Stimulated activated CD4-positive, alpha-beta T cell treated with anti-CD3 and anti-CD28 coated beads, Interleukin-2, amount 100 ng/mL, for 24 hours (primary cell): Measurements from ENCODE around the gene P2RX7.

ENCODE experiments used
- DNase-seq, 2 donors: peaks; one replicate each; pipeline ENCODE4 v3.0.0-alpha.2; 2020

P2RX7 gene

DNA sequence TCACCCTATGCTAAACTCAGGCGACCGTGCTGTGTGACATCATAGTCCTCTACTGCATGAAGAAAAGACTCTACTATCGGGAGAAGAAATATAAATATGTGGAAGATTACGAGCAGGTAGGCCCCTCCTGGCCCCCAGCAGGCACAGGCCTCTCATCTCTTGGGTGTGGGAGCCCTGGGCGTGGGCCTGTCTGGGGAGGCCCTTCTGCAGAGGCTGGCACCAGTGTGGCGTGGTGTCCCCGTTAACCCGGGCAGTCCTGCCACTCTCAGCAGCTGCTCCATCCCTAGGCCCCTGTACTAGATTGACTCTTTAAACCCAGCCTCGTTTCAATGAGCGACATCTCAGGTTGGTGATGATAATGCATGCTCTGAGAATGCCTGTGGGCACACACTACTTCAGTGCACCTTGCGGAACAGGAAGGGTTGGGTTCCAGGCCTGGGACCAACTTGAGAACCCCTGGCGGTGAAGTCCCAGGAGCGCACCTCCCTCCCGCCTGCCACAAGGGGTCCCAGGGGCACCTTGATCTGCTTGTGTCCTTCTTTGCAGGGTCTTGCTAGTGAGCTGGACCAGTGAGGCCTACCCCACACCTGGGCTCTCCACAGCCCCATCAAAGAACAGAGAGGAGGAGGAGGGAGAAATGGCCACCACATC lies 100.4 kb downstream of the P2RX7 start:
- no peak for DNase-seq

DNA sequence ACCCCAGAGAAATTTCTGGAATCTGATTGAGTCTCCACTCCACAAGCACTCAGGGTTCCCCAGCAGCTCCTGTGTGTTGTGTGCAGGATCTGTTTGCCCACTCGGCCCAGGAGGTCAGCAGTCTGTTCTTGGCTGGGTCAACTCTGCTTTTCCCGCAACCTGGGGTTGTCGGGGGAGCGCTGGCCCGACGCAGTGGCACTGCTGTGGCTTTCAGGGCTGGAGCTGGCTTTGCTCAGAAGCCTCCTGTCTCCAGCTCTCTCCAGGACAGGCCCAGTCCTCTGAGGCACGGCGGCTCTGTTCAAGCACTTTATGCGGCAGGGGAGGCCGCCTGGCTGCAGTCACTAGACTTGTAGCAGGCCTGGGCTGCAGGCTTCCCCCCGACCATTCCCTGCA lies 100.9 kb downstream of the P2RX7 start:
- no peak for DNase-seq

DNA sequence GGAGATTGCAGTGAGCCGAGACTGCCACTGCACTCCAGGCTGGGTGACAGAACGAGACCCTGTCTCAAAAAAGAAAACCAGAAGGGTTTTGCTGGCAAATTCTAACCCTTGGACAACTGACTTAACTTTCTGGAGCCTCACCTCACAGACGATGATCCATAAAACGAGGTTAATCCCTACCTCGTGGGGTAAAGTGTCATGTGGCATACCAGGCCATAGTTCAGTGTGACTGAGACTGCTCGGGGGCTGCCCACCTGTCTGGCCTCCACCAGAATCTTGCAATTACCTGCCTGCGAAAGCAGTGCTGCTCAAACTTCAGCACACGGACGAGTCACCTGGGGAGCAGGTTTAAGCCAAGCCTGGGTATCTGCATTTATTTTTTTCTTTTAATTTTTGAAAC lies 104.1 kb downstream of the P2RX7 start:
- no peak for DNase-seq

DNA sequence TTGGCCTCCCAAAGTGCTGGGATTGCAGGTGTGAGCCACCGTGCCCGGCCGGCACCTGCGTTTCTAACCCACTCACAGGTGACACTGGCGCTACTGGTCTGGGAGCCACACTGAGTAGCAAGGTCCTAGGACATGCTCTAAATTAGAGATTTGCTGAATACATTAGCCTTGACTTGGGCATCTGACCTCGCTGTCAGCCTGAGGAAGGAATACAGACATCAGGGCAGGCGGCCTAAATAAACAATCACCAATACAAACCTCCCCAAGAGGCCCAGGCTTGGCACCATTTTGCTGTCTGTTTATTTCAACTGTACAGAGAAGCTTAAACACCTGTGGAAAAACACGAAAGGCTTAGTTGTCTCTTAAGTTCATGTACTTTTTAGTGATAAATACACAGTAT lies 104.7 kb downstream of the P2RX7 start:
- no peak for DNase-seq
